Measurements from ENCODE around the gene SCD5. TPM values are rescaled to one million over a fixed set of nuclear protein-coding genes. Genes with fewer than 3 reads are reported as not detected.
A peak's percentile ranks its signal among the peaks of the same experiment; 100 is the strongest.

The SCD5 gene
- total and polyA plus RNA-seq, 2 donors (not counting 3 experiments of a cell fraction or from before 2014, with no cell fraction given), result 38.4 to 38.5 TPM

GRCh38 chr4:82708982-82709381 is 89.6 kb downstream of the SCD5 start:
- Histone ChIP-seq H3K36me3 (ENCODE audit: control insufficient read depth in 2 of 2, extremely low read depth in 1 of 2, insufficient read depth in 2 of 2, low read length in 2 of 2) (peaks cover 0 to 3% of the 10 kb centered on the region in 2 experiments), H3K4me3 (replicated peaks in 1 of 3; ENCODE audit: insufficient read depth in 1 of 3, low read depth in 1 of 3, low read length in 3 of 3) (no peak overlapping the region), H3K9ac (replicated peaks; ENCODE audit: extremely low read depth, insufficient read depth, low read length) (no peak overlapping the region), H2AFZ (ENCODE audit: low read depth, low read length) (no peak overlapping the region), H3K27me3 (ENCODE audit: control insufficient read depth in 2 of 2, insufficient read depth in 2 of 2, low read length in 2 of 2) (no peaks in the 10 kb centered on the region), H3K79me2 (ENCODE audit: control insufficient read depth, insufficient read depth, low read length) (peaks cover 2% of the 10 kb centered on the region), H3K9me1 (replicated peaks; ENCODE audit: control insufficient read depth, extremely low read depth, insufficient read depth, low read length) (no peaks in the 10 kb centered on the region), H3K4me2 (ENCODE audit: insufficient read depth, low read length) (peak overlapping the region; percentile 34), H3K27ac (ENCODE audit: insufficient read depth, low read depth, low read length) (no peak overlapping the region), H3K4me1 (ENCODE audit: control insufficient read depth, extremely low read depth, insufficient read depth, low read length) (peaks cover 20% of the 10 kb centered on the region), H3K9me3 (replicated peaks; ENCODE audit: control insufficient read depth, insufficient read depth, low read length) (no peaks in the 10 kb centered on the region), H4K20me1 (replicated peaks; ENCODE audit: control insufficient read depth, extremely low read depth, insufficient read depth, low read length) (no peaks in the 10 kb centered on the region)
- dilution Hi-C loops (cut with MboI; ENCODE audit: extremely low pct_ligation_motif_present, low sequenced_read_pairs), result no loop called here
- TF ChIP-seq JUN (IDR thresholded peaks at IDR 0.05; ENCODE audit: borderline replicate concordance, insufficient read depth, insufficient read length, low read depth) (peak; percentile 51), MAX (IDR thresholded peaks at IDR 0.05; ENCODE audit: insufficient read depth, insufficient read length) (no peak), POLR2A (IDR thresholded peaks at IDR 0.05; ENCODE audit: low read depth, low read length) (no peak), GATA2 (IDR thresholded peaks at IDR 0.05; ENCODE audit: insufficient read depth, insufficient read length, low read depth, low read length) (peak; percentile 61), CTCF (IDR thresholded peaks at IDR 0.05; ENCODE audit: extremely low read depth in 1 of 2, insufficient read depth in 1 of 2, low read depth in 1 of 2, low read length in 2 of 2) (no peak), MYC (IDR thresholded peaks at IDR 0.05; ENCODE audit: low read depth, low read length) (no peak), EZH2 (IDR thresholded peaks at IDR 0.05; ENCODE audit: borderline replicate concordance, low read depth, low read length, severe bottlenecking) (no peak), POLR2AphosphoS5 (IDR thresholded peaks at IDR 0.05; ENCODE audit: insufficient read depth, low read depth, low read length) (peak; percentile 44), FOS (IDR thresholded peaks at IDR 0.05; ENCODE audit: borderline replicate concordance, insufficient read depth, low read length) (peak; percentile 68)
- BruUV-seq (replicated peaks), result no TSS peak
- intact Hi-C loops (cut with micrococcal nuclease), result no loop called here
- peak; percentile 96 for FAIRE-seq
- POLR2A ChIA-PET, result no interaction called here
- CTCF ChIA-PET, result interaction anchor here (0.6 to 3.9 kb wide), 6 partner anchors 13 to 94 kb away, joined by 3 to 18 read pairs (median 4); no protein-coding TSS in a partner anchor
- DNase-seq (ENCODE audit: low read depth, low spot score), result peak; percentile 80

All from endothelial cell of umbilical vein (primary cell).